ENCODE results near the gene GPHN. TPM values are rescaled to one million over a fixed set of nuclear protein-coding genes. Genes with fewer than 3 reads are reported as not detected.
"Not testable (repeated sequence)": the region's sequence is repeated elsewhere in the genome, so short reads cannot be mapped to it uniquely, and the experiment has no call there.

Gene GPHN
- total RNA-seq, 4 donors from 2014 or later: 14.4 to 32.7 (median 21.1) TPM

DNA sequence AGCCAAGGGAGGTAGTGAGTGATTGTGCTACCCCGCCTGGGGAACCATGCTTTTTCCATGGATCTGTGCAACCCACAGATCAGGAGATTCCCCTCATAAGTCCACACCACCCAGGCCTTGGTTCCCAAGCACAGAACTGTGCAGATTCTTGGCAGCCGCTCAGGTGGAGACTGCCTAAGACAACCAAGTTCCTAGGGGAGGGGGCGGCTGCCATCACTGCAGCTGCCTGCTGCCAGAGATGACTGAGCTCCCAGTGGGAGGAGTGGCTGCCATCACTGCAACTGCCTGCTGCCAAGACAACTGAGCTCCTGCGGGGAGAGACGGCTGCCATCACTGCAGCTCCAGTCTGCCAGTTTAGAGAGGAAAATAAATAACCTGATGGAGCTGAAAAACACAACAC, 542.9 kb downstream of the GPHN start:
- 95 to 97% methylated on average over 3 to 5 of the region's 5 CpGs for WGBS, 2 donors
- H3K36me3 ChIP-seq: no peaks in the 10 kb centered on the region
- DNase-seq: no peak
- H3K4me1 ChIP-seq: no peaks in the 10 kb centered on the region
- no peaks in the 10 kb centered on the region for H3K27me3 ChIP-seq
- no peak for TF ChIP-seq POLR2A (IDR thresholded peaks at IDR 0.05)
- TF ChIP-seq, protein P1, sequence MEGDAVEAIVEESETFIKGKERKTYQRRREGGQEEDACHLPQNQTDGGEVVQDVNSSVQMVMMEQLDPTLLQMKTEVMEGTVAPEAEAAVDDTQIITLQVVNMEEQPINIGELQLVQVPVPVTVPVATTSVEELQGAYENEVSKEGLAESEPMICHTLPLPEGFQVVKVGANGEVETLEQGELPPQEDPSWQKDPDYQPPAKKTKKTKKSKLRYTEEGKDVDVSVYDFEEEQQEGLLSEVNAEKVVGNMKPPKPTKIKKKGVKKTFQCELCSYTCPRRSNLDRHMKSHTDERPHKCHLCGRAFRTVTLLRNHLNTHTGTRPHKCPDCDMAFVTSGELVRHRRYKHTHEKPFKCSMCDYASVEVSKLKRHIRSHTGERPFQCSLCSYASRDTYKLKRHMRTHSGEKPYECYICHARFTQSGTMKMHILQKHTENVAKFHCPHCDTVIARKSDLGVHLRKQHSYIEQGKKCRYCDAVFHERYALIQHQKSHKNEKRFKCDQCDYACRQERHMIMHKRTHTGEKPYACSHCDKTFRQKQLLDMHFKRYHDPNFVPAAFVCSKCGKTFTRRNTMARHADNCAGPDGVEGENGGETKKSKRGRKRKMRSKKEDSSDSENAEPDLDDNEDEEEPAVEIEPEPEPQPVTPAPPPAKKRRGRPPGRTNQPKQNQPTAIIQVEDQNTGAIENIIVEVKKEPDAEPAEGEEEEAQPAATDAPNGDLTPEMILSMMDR (IDR thresholded peaks at IDR 0.05): no peak
- no peaks in the 10 kb centered on the region for H3K9me3 ChIP-seq
- intact Hi-C loops (cut with DNase I): no loop called here
- no peak overlapping the region for H3K27ac ChIP-seq
- no peak overlapping the region for H3K4me3 ChIP-seq (replicated peaks in 1 of 3)

DNA sequence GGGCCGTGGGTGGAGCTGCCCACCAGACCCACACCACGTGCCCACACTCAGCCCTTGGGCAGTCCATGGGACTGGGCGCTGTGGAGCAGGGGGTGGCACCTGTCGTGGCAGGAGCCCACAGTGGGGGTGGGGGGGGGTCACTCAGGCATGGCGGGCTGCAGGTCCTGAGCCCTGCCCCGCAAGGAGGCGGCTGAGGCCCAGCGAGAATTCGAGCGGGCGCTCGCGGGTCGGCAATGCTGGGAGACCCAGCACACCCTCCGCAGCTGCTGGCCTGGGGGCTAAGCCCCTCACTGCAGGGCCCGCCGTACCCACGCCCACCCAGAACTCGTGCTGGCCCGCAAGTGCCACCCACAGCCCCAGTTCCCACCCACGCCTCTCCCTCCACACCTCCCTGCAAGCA, 548.7 kb downstream of the GPHN start:
- 100% methylated on average over 1 to 8 of the region's 21 CpGs for WGBS, 2 donors
- no peak for DNase-seq
- H3K4me1 ChIP-seq: no peaks in the 10 kb centered on the region
- H3K9me3 ChIP-seq: no peaks in the 10 kb centered on the region
- H3K36me3 ChIP-seq: no peaks in the 10 kb centered on the region
- no peak overlapping the region for H3K4me3 ChIP-seq (replicated peaks in 1 of 3)
- H3K27me3 ChIP-seq: no peaks in the 10 kb centered on the region
- no peak overlapping the region for H3K27ac ChIP-seq
- intact Hi-C loops (cut with DNase I): no loop called here
- no peak for TF ChIP-seq POLR2A (IDR thresholded peaks at IDR 0.05)
- TF ChIP-seq, protein P1 (IDR thresholded peaks at IDR 0.05): no peak

DNA sequence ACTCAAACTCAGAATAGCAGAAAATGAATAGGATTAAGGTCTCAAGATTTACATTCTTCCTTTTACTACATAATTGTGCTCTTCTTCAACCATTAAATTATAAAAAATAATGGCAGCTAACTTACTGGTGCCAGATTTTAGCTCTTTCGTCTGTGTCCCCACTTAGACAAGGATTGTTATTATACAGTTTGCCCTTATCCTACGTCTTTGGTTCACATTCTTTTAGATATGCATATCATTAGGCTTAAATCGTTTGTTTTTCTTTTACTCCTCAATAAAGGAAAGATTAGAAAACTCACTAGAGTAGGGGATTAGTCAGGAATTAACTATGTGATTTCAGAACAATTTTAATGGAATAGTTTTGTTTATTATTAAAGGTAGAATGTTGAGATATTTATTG, 551.6 kb downstream of the GPHN start:
- no peaks in the 10 kb centered on the region for H3K27me3 ChIP-seq
- H3K36me3 ChIP-seq: no peaks in the 10 kb centered on the region
- no peak for DNase-seq
- no peaks in the 10 kb centered on the region for H3K4me1 ChIP-seq
- TF ChIP-seq, protein P1 (IDR thresholded peaks at IDR 0.05): no peak
- TF ChIP-seq POLR2A (IDR thresholded peaks at IDR 0.05): no peak
- intact Hi-C loops (cut with DNase I): no loop called here
- no peak overlapping the region for H3K27ac ChIP-seq
- WGBS, 2 donors: 66 to 69% methylated on average over 3 of the region's 3 CpGs
- H3K4me3 ChIP-seq (replicated peaks in 1 of 3): no peak overlapping the region
- H3K9me3 ChIP-seq: no peaks in the 10 kb centered on the region

DNA sequence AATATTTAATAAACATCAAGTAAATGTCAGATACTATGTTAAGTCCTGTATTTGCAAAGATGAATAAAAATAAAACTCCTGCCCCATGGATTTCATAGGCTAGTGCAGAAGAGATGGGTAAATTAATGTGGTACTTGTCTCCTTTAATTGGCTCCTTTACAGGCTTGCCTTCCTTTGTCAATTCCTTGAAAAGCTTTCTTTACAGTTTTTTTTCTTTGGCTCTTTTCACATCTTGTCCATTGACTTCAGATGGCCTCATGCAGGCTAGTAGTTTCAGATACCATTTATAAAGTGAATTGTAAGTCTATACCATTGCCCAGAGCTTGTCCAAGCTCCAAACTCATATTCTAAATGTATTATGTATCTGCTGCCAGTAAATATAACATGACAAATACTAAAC, 552.6 kb downstream of the GPHN start:
- Histone ChIP-seq H3K4me1 (no peaks in the 10 kb centered on the region), H3K27me3 (no peaks in the 10 kb centered on the region), H3K4me3 (replicated peaks in 1 of 3) (no peak overlapping the region), H3K9me3 (no peaks in the 10 kb centered on the region), H3K36me3 (no peaks in the 10 kb centered on the region), H3K27ac (no peak overlapping the region)
- intact Hi-C loops (cut with DNase I): no loop called here
- DNase-seq: no peak
- TF ChIP-seq, protein P1 (IDR thresholded peaks at IDR 0.05): no peak
- TF ChIP-seq POLR2A (IDR thresholded peaks at IDR 0.05): no peak

DNA sequence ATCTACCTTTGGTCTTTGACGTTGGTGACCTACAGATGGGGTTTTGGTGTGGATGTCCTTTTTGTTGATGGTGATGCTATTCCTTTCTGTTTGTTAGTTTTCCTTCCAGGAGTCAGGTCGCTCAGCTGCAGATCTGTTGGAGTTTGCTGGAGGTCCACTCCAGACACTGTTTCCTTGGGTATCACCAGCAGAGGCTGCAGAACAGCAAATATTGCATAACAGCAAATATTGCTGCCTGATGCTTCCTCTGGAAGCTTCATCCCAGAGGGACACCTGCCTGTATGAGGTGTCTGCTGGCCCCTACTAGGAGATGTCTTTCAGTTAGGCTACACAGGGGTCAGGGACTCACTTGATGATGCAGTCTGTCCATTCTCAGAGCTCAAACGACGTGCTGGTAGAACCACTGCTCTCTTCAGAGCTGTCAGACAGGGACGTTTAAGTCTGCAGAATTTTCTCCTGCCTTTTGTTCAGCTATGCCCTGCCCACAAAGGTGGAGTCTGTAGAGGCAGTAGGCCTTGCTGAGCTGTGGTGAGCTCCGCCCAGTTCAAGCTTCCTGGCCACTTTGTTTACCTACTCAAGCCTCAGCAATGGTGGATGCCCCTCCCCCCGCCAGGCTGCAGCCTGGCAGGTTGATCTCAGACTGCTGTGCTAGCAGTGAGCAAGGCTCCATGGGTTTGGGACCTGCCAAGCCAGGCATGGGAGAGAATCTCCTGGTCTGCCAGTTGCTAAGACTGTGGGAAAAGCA, 559.3 kb downstream of the GPHN start:
- H3K36me3 ChIP-seq; H3K27me3 ChIP-seq; H3K4me1 ChIP-seq; intact Hi-C loops (cut with DNase I); DNase-seq; H3K9me3 ChIP-seq; H3K27ac ChIP-seq; H3K4me3 ChIP-seq (replicated peaks in 1 of 3): not testable (repeated sequence)
- 85 to 91% methylated on average over 5 to 6 of the region's 7 CpGs for WGBS, 2 donors

Measured in thyroid gland (tissue), 4 donors.